ENCODE measurements around the gene ERICH6B.

DNA sequence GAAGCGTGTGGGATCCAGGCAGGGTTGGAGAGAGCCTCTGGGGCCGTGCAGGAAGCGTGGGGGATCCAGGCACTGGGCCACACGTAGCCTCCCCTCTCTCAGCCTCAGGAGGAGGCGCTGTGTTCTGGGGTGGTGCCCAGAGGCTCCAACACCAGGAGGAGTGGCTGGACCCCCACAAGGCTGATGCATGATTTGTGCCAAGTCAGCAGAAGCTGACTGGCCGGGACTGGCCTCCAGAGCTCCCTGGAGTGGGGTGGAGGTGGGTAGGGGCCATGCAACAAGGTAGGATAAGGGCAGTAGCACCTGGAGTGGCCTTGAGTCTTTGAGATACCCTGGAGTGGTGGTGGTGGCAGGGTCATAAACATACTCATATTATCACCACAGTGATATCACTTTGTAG, 75.3 kb downstream of the ERICH6B start:
- TF ChIP-seq, protein P1, sequence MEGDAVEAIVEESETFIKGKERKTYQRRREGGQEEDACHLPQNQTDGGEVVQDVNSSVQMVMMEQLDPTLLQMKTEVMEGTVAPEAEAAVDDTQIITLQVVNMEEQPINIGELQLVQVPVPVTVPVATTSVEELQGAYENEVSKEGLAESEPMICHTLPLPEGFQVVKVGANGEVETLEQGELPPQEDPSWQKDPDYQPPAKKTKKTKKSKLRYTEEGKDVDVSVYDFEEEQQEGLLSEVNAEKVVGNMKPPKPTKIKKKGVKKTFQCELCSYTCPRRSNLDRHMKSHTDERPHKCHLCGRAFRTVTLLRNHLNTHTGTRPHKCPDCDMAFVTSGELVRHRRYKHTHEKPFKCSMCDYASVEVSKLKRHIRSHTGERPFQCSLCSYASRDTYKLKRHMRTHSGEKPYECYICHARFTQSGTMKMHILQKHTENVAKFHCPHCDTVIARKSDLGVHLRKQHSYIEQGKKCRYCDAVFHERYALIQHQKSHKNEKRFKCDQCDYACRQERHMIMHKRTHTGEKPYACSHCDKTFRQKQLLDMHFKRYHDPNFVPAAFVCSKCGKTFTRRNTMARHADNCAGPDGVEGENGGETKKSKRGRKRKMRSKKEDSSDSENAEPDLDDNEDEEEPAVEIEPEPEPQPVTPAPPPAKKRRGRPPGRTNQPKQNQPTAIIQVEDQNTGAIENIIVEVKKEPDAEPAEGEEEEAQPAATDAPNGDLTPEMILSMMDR (IDR thresholded peaks at IDR 0.05; ENCODE audit: insufficient read depth, low read length, poor library complexity, severe bottlenecking), result no peak
- no peak for TF ChIP-seq EZH2phosphoT487 (conservative IDR thresholded peaks at IDR 0.05; ENCODE audit: low read length)

All from SU-DHL-6 (cell line).